Activated CD8-positive, alpha-beta memory T cell treated with anti-CD3 and anti-CD28 coated beads for 4 hours (primary cell): Measurements from ENCODE around the gene CCDC138.

Experiments
- DNase-seq, 2 donors: peaks; one replicate each; pipeline ENCODE4 v3.0.0-alpha.2; 2020; ENCODE audit warnings: low read depth in 2 of 2

The CCDC138 gene

DNA sequence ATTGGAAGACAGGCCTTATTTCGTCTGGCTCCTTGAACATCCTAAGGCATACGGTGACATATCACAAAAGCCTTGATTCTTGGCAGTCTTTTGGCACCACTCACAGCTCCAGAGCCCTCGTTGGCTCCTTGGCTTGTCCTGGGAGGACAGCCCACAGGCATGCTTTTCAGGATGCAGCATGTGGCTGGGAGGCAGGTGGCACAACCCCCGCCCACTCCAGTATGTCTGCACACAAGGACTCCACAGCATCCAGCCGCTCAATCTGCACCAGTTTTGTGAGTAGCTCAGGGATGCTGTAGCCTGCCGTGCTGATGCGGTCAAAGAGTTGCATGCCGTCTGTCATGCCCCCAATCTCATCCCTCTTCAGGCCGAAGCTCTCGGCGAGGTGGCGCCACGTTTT, 110.2 kb downstream of the CCDC138 start:
- DNase-seq: no peak

DNA sequence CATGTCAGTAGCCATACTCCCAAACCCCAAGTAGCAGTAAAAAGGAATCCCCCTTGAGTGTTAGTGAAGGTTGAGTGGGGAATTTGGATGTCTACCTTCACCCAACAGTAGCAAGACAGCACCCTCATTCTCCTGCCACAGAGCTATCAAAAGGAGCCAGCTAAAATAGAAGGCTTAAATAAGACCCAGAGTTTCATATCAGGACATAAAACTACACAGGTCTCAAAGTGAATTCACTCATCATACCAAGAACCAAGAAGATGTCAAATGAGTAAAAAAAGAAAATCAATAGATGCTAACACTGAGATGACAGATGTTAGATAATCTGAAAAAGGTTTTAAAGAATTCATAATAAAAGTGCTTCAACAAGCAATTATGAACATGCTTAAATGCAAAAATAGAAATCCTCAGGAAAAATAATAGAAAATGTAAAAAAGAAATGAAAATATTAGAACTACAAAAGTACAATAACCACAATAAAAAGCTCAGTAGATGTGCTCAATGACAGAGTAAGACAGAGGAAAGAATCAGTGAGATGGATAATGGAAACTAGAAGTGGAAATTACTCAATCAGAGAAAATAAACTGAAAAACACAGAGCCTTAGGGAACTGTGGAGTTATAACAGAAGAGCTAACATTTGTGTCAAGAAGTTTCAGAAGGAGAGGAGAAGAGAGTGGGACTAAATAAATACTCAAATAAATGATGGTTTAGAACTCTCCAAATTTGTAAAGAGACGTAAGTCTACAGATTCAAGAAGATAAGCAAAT, 111.9 kb downstream of the CCDC138 start:
- no peak for DNase-seq

DNA sequence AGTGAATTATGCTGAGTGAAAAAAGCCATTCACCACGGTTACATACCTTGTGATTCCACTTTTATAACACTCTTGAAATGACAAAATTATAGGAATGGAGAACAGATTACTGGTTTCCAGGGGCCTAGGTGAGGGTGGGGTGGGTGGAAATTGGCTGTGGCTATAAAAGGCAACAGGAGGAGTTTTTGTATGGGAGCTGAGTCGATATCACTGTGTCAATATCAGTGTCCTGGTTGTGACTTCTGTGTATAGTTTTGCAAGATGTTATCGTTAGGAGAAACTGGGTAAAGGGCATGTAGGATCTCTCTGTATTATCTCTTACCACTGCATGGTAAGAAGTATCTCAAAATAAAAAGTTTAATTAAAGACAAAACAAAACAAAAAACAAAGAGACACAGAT, 118.1 kb downstream of the CCDC138 start:
- DNase-seq: no peak

DNA sequence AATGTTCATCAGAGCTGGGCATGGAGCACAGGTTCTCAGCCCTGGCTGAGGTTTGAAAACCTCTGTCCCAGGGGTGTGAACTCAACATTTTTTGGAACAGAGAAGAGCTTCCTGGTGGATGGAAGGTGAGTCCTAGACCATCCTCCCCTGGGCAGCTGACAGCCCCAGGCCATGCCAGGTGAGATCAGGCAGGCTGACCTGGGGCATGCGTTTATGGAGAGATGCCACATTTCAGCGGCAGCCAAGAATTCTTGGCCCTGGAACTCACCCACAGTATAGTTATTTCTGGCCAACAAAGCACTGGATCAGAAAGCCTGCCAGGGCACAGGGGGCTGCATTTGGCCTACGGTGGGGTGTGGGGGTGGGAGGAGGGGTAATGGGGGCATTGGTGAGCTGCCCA, 118.6 kb downstream of the CCDC138 start:
- DNase-seq: no peak

DNA sequence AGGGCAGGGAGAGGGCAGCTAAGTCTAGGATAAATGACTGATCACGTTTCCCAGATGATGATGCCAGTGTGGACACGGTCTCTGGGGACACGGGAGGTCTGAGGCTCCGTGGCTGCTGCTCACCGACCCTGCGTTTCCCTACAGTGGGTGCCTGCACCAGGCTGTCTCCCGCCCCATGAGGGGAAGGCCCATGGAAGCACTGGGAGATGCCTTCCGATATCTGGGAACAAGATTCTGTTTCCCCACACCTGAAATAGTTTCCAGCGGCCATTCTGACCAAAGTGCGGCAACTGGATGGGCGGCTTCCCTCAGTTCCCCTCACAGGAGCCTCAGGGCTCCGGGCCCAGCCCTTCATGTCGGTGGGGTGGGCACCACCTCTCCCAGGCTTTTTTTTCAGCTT, 119.3 kb downstream of the CCDC138 start:
- no peak for DNase-seq

DNA sequence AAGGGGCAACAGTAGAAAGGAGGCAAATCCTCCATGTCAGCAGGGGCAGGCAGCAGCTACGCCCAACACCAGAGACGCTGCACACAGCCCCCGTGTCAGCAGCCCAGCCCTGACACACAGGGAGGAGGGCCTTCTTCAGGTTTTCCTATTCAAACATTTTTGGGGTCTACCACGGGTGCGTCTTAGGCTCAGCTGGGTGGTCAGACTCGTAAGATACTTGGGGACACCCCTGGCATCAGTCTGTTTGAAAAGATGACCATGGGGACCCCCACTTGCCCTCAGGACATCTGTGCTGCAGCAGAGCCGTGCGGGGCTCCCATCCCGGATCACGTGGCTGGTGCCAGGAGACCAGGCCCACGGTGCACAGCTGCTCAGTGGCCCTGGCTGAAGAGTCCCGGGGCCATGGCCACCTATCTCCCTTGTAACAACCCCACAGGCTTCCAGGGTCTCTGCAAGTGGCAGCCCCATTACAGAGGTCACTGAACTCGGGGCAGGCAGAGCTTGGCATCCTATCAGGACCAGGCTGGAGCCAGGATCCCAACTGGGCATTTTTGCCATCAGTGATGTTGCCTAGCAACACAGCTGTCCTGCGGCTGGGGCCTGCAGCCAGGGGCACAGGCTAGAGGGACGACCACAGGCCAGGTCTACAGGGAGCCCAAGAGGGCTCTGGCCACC, 120.0 kb downstream of the CCDC138 start:
- no peak for DNase-seq

DNA sequence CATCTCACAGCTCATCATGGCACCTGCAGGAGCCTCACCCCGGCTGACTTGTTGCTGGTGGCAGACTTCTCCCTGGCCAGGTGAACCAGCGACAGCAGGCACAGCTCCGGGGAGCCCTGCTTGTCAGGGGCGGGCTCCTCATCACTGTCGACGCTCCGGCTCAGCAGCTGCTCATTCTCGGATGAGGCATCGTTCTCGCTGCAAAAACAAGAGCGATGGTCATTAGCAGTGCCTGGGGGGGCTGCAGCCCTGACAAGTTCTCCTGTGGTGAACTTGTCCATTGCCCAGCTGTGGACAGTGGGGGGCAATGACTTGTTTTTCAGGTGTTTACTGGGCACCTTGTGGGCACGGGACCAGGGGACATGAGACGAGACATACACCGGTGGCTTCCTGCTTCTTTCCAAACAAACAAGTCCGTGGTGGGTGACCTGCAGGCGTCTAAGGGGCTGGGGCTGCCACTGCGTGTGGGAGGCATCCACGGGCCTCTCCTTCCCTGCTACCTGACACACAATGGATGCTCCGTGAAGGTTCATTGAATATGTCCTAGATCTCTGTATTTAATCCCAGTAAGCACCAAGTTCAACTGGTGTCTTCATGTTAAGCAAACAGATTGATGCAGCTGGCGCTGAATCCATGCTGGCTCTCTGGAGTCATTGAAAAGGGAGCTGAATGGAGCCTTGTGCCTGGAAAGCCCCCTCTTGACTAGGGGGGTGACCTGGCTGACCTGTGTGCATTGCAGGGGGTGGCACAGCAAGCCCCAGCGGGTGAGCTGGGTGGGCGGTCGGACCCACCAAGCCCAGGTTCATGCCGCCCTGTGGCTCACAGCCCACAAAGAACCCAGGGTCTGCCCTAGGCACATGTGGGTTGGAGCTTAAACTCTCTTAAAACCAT, 121.5 kb downstream of the CCDC138 start:
- DNase-seq: no peak

DNA sequence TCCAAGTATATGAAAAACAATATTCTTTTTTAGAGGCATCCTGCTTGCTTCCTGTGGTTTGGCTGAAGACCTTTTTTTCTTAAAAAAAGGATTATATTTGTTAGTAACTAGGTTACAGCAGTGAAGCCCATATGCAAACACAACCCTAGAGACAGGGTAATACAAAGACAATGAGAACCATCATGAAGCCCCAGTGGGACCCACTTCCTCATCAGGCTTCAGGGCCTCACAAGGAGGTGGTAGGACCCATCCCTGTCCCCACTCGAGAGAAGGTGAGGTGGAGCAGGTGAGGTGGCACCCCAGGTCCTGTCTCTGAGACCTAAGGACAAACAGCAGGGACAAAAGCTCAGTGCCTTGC, 122.1 kb downstream of the CCDC138 start:
- DNase-seq: no peak

DNA sequence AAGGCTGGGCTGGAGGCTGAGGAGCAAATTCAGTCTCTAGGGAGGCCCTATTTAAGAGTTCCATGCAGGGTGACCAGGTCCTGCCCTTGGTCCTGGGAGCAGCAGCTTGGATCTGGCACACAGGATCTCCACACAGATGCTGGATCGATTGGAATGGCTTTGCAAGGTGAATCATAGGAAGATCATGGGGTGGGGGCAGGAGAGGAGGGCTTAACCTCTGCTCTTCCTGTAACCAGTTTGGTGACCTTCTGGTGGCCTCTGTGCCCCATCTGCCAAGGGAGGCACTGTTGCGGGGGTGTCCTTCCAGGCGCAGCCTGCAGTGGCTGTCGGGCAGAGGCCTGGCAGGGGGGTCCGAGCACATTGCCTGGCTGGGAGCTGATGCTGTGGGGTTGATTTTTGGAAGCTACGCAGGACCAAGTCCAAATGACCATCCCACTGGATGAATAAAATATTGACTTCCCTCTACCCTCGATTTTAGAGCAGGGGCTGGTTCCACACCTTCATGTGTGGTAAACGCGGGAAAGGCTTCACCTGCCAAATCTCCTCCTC, 122.8 kb downstream of the CCDC138 start:
- DNase-seq: no peak

DNA sequence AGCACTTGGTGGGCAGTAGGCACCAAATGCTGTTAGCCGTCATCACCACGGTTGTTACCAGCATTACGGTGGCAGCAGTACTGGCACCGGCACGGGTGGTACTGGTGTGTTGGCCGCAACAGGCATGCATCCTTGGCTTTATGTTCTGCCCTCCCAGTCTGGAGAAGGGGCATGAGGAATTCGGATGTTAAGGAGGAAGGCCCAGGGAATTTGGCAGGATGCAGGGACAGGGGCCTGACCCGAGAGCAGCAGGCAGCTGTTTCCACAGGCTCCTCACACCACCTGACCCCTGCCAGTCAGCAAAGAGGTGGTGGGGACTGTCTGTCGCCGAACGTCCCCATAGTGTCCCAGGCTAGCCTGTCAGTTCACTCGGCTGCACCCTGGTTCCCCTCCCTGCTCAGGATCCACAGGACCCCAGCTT, 123.5 kb downstream of the CCDC138 start:
- no peak for DNase-seq

DNA sequence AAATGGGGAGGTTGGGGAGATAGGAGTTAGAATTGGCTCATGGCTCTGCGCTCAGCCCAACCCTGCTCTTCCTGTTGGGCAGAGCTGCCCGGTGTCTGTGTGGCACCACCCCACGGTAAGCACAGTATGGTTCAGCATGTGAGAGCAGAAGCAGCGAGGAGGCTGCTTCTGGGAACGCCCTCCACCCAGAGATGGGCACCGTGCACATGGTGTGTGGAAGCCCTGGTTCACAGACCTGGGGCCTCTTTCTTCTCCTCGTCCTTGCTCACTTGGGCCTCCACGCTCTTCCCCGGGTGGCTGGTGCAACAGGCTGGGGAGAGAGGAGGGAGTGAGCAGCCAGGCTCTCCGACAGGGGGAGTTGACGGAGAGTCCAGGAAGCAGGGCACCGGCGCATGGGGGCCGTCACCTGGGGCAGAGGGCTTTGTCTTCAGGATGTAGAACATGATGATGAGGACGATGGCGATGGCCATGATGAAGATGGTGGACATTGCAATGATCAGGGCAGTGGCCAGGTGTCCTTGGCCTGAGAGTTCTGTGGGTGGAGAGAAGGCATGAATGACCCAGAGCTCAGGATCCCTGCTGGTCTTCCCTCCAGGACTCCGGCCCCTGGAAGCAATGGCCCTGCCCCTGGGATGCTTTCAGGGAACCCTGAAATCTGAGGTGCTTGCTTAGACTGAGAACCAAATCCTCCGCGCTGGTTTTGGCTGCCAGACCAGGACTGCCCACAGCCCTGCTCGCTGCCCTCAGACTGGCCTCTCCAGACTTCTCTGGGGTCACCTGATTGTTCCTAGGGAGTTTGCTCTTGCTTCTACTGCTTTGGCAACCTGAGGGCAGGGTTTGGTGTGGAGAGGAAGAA, 124.2 kb downstream of the CCDC138 start:
- no peak for DNase-seq

DNA sequence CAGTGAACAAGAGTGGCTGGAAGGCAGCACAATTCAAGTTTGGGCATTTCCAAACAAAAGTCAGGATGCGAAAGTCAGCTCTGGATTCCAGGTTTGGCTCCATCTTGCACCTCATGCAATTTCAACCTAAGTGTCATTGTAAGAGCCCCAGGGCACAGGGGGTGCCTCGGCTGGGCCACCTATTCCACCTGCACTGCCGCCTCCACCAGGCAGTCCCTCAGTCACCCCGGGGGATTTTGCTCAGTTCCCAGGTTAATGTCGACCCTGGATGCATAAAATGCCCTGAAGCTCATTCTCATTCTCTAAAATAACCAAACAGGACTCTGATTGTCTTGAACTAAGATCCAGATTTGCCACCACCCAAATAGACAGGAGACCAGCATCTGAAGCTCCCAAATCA, 124.8 kb downstream of the CCDC138 start:
- no peak for DNase-seq

DNA sequence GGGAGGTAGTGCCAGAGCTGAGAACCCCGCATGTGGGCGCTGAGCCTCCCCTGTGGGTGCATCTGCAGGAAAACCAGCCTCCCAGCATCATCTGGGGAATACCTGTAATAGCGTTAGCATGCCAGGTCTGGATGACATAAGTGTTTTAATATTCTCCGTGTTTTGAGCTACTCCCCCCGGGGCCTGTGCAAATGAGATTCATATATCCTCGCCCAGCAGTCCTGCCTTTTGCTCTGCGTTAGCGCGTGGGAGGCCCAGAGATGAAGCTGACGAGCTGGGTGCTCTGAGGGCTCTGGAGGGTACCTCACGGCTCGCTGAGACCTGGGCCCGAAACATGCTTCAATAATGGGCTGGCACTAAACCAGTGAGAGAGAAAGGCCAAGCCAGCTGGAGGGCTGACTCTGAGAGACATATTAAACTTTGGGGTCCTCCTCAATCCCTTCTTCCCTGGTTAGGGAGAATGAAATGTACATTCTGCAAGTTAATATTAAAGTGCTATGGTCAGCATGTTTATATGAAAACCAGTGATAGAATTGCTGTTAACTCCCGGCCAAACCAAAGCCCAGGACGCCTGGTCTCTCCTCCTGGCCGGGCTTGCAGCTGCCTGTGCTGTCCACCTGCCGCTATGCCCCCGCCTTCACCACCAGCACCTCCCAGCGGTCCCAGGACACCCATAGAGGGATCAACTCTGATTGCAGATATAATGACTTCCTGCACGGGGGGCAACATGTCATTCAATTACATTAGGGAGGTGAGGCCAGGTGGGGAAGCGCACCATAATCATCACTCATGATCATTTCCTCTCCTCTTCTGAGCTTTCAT, 125.4 kb downstream of the CCDC138 start:
- DNase-seq: no peak

DNA sequence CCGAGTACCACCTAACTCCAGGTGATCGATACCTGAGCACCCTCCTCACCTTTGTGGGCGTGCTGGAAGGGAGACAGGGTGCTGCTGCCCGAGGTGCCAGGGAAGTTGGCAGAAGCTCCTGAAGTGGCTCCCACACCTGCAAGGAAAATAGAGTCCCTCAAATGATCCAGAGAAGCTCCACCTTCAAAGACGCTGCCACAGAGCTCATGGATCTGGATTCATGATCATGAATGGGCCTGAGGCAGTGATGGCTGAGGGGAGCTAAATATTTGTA, 126.0 kb downstream of the CCDC138 start:
- no peak for DNase-seq

DNA sequence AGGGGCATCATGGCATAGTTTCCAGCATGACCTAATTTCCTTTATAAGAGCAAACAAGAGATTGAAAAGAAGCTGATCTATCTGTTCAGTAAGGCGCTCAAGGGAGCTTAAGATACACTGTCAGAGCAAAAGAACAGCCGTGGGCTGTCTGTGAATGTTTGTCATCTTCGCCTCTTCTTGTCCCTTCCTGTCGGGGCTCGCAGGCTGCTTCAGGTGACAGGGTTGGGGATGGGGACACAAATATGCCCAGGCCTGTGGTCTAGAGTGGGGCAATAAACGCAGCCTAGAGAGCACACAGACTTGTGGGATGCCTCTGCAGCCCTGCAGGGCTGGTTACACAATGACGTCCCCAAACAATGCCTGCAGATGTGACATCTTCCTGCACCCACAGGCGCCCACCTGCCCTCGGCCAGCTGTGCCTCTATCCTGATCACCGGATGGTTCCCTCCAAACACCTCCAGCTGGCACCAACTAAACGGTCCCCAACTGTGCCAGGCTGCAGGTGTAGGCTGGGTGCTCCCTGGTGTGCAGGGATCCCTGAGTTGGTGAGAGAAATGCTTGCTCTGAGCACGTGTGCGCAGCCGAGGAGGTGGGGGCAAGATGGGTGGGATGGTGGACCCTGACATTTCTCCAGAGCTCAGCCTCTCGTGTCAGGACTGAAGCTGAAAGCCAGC, 129.7 kb downstream of the CCDC138 start:
- no peak for DNase-seq

DNA sequence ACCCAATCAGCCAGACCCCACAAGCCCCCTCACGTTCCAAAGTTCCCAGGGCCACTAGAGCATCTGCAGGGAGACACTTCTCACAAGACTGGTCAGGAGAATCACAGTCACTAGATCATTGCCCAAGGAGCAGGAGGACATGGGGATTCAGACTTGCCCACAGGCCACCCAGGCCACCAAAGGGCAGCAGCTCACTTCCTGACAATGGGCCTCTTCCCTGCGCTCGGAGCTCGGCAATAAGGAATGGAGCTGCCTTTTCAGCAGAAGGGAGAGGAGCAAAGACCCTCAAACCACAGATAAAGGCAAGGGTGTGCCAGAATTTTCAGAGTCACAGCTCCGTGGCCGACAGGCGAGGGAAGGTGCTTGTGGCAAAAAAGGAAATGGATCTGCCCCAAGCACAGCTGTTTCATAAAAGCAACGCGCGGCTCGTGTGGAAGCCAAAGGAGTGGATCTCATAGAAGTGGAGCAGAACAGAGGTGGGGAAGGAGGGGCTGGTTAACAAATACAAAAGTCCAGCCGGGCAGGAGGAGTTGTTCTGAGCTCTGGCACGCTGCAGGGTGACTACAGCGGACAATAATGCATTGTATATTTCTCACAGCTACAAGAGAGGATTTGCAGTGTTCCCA, 130.3 kb downstream of the CCDC138 start:
- no peak for DNase-seq

DNA sequence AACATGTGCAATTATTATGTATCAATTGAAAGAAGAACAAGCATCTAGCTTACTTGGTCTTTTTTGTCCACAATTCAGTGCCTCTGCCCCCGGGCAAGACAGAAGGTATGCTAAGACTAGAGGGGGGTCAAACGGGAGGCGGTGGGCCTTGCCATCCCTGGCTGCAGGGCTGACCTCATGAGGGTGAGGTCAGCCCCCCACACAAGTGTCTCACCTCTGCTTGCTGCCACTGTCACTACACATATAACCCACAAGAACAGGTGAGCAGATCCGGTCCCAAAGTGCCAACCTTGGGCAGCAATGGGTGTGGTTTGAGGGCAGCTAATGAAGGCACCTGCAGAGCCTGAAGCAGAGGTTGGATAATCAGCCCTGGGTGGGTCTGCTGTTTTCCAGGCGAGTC, 131.0 kb downstream of the CCDC138 start:
- no peak for DNase-seq

DNA sequence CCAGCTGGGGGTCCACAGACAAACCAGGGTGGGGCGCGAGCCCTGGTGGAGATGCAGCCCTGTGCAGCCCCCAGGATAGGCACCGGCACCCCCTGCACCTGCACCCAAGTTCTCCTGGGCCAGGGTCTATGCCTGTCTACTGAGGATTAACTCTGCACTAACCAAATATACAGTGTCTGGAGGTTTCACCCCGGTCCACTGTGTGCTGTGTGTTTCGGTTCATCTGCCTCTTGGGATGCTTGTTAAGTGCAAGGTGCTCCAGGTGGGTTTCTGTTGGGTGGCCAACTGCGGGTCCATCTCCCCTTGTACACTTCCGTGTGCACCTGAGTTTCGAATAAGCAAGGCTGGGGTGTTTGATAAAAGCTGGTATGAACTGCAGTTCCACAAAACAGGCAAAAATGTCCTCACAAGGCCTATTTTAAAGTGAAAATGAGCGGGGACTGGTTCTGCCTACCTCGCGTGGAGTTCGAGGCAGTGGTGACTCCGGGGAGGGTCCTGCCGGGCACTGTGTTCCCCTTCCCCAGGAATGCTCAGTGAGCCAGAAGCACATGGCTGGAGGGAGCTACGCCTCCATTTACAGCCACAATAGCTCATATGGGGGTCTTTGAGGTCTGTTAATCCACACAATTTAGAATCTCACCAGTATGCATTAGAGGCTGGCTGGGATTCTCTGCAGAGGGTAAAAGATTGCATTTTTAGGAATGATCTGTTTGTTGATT, 131.7 kb downstream of the CCDC138 start:
- no peak for DNase-seq

DNA sequence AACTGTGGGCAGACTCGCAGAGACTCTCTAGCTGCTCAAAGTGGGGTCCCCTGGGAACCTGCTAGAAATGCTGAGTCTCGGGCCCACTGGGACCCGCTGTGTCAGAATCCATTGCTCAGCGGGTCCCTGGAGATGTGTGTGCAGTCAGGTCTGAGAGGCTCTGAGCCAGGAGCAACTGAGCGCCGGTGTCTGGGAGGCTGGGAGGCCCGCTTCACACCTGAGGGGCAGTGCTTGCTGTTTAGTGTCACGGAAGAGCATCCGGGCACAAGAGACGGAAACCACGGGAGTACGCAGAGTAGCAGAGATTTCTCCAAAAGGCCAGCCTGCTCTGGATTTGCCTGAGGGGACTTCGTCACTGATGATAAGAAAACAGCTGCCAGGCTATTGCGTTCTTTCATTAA, 132.4 kb downstream of the CCDC138 start:
- no peak for DNase-seq
